ENCODE results near the gene NOS1AP.
"Not testable (repeated sequence)": the region's sequence is repeated elsewhere in the genome, so short reads cannot be mapped to it uniquely, and the experiment has no call there.

Gene NOS1AP

GRCh38 chr1:162070094-162070748, 730 bp downstream of the NOS1AP start:
- peaks cover 27% of the 10 kb centered on the region for H3K27me3 ChIP-seq
- peak overlapping the region; percentile 86 for H3K4me3 ChIP-seq
- peaks cover 15% of the 10 kb centered on the region for H3K4me1 ChIP-seq
- H3K36me3 ChIP-seq: no peaks in the 10 kb centered on the region
- peak overlapping the region; percentile 95 for H3K4me2 ChIP-seq
- TF ChIP-seq Cebpa-rat (IDR thresholded peaks at IDR 0.05): no peak
- H3K9ac ChIP-seq: peak overlapping the region; percentile 70
- 0 out of 2 replicates have a peak, but pooled peaks cover 5% of the 10 kb centered on the region for H4K20me1 ChIP-seq
- no peaks in the 10 kb centered on the region for H3K9me3 ChIP-seq
- no peak overlapping the region for H3K27ac ChIP-seq

- 0 out of 2 replicates have a peak, but pooled peaks cover 5% of the 10 kb centered on the region for H4K20me1 ChIP-seq
- no peak overlapping the region for H3K9ac ChIP-seq
- no peak overlapping the region for H3K4me3 ChIP-seq
- H3K27me3 ChIP-seq: peaks cover 27% of the 10 kb centered on the region
- H3K4me1 ChIP-seq: peaks cover 15% of the 10 kb centered on the region
- H3K9me3 ChIP-seq: no peaks in the 10 kb centered on the region
- TF ChIP-seq Cebpa-rat (IDR thresholded peaks at IDR 0.05): no peak
- H3K36me3 ChIP-seq: no peaks in the 10 kb centered on the region
- no peak overlapping the region for H3K27ac ChIP-seq
- H3K4me2 ChIP-seq: no peak overlapping the region
Observed at GRCh38 chr1:162070825-162071224, 1.3 kb downstream of the NOS1AP start.

GRCh38 chr1:162072740-162073139, 3.2 kb downstream of the NOS1AP start:
- Histone ChIP-seq H3K4me1 (peaks cover 15% of the 10 kb centered on the region), H3K4me2 (no peak overlapping the region), H3K27me3 (peaks cover 27% of the 10 kb centered on the region), H3K9ac (no peak overlapping the region), H3K27ac (no peak overlapping the region), H4K20me1 (0 out of 2 replicates have a peak, but pooled peaks cover 5% of the 10 kb centered on the region), H3K4me3 (no peak overlapping the region), H3K36me3 (no peaks in the 10 kb centered on the region), H3K9me3 (no peaks in the 10 kb centered on the region)
- TF ChIP-seq Cebpa-rat (IDR thresholded peaks at IDR 0.05): no peak

- H3K4me3 ChIP-seq: no peak overlapping the region
- H3K9ac ChIP-seq: no peak overlapping the region
- no peaks in the 10 kb centered on the region for H3K9me3 ChIP-seq
- TF ChIP-seq Cebpa-rat (IDR thresholded peaks at IDR 0.05): no peak
- no peaks in the 10 kb centered on the region for H3K36me3 ChIP-seq
- H3K4me1 ChIP-seq: peaks cover 11% of the 10 kb centered on the region
- H3K27me3 ChIP-seq: peaks cover 27% of the 10 kb centered on the region
- H3K27ac ChIP-seq: no peak overlapping the region
- H4K20me1 ChIP-seq: 0 out of 2 replicates have a peak, but pooled peaks cover 5% of the 10 kb centered on the region
- H3K4me2 ChIP-seq: no peak overlapping the region
Observed at GRCh38 chr1:162074276-162075005, 5.0 kb downstream of the NOS1AP start.

GRCh38 chr1:162075862-162076261, 6.4 kb downstream of the NOS1AP start:
- H4K20me1 ChIP-seq: 0 out of 2 replicates have a peak, but pooled peaks cover 2% of the 10 kb centered on the region
- no peaks in the 10 kb centered on the region for H3K4me1 ChIP-seq
- no peak overlapping the region for H3K4me2 ChIP-seq
- H3K27me3 ChIP-seq: peaks cover 14% of the 10 kb centered on the region
- H3K4me3 ChIP-seq: no peak overlapping the region
- no peaks in the 10 kb centered on the region for H3K36me3 ChIP-seq
- no peaks in the 10 kb centered on the region for H3K9me3 ChIP-seq
- no peak overlapping the region for H3K9ac ChIP-seq
- TF ChIP-seq Cebpa-rat (IDR thresholded peaks at IDR 0.05): no peak
- H3K27ac ChIP-seq: no peak overlapping the region

GRCh38 chr1:162077648-162078299, 8.3 kb downstream of the NOS1AP start:
- Histone ChIP-seq H3K4me3 (no peak overlapping the region), H4K20me1 (no peaks in the 10 kb centered on the region), H3K9me3 (no peaks in the 10 kb centered on the region), H3K36me3 (no peaks in the 10 kb centered on the region), H3K9ac (no peak overlapping the region), H3K4me1 (no peaks in the 10 kb centered on the region), H3K27me3 (no peaks in the 10 kb centered on the region), H3K4me2 (no peak overlapping the region), H3K27ac (no peak overlapping the region)
- no peak for TF ChIP-seq Cebpa-rat (IDR thresholded peaks at IDR 0.05)

- Histone ChIP-seq H3K9ac (no peak overlapping the region), H3K27me3 (no peaks in the 10 kb centered on the region), H3K4me3 (no peak overlapping the region), H3K27ac (no peak overlapping the region), H3K36me3 (no peaks in the 10 kb centered on the region), H3K9me3 (peaks cover 9% of the 10 kb centered on the region; the same call in 1 of the 2 replicates), H3K4me1 (no peaks in the 10 kb centered on the region), H3K4me2 (no peak overlapping the region), H4K20me1 (no peaks in the 10 kb centered on the region)
- no peak for TF ChIP-seq Cebpa-rat (IDR thresholded peaks at IDR 0.05)
Observed at GRCh38 chr1:162079030-162079429, 9.5 kb downstream of the NOS1AP start.

- no peak overlapping the region for H3K27ac ChIP-seq
- H3K9ac ChIP-seq: no peak overlapping the region
- H3K4me2 ChIP-seq: no peak overlapping the region
- H3K4me3 ChIP-seq: no peak overlapping the region
- H3K27me3 ChIP-seq: no peaks in the 10 kb centered on the region
- no peak for TF ChIP-seq Cebpa-rat (IDR thresholded peaks at IDR 0.05)
- no peaks in the 10 kb centered on the region for H3K36me3 ChIP-seq
- H3K9me3 ChIP-seq: peaks cover 14% of the 10 kb centered on the region
- H3K4me1 ChIP-seq: no peaks in the 10 kb centered on the region
- H4K20me1 ChIP-seq: no peaks in the 10 kb centered on the region
Observed at GRCh38 chr1:162080472-162081015, 11.1 kb downstream of the NOS1AP start.

GRCh38 chr1:162081316-162081715, 11.8 kb downstream of the NOS1AP start:
- Histone ChIP-seq H3K9me3 (peaks cover 14% of the 10 kb centered on the region), H3K4me1 (no peaks in the 10 kb centered on the region), H4K20me1 (no peaks in the 10 kb centered on the region), H3K4me2 (no peak overlapping the region), H3K36me3 (no peaks in the 10 kb centered on the region), H3K27ac (no peak overlapping the region), H3K4me3 (no peak overlapping the region), H3K27me3 (no peaks in the 10 kb centered on the region), H3K9ac (no peak overlapping the region)
- no peak for TF ChIP-seq Cebpa-rat (IDR thresholded peaks at IDR 0.05)

GRCh38 chr1:162082080-162082479, 12.6 kb downstream of the NOS1AP start:
- H3K4me2 ChIP-seq, H3K27ac ChIP-seq, H3K9ac ChIP-seq, H3K4me3 ChIP-seq, H3K27me3 ChIP-seq, H3K36me3 ChIP-seq, H3K4me1 ChIP-seq, H4K20me1 ChIP-seq: not testable (repeated sequence)
- H3K9me3 ChIP-seq: peaks cover 14% of the 10 kb centered on the region
